ENCODE data around the gene CTNNA2.

- TF ChIP-seq POLR2AphosphoS5 (IDR thresholded peaks at IDR 0.05; ENCODE audit: low read depth, low read length) = no peak
- TF ChIP-seq FOXP2 (optimal IDR thresholded peaks at IDR 0.05; ENCODE audit: borderline replicate concordance, extremely low read depth, extremely low read length, insufficient read depth) = no peak
These were observed 187.8 kb downstream of the CTNNA2 start for GRCh38 chr2:79700651-79701050.
